HG03135 (cell line): Measurements from ENCODE around the gene ETS2.
"Not testable (repeated sequence)": the region's sequence is repeated elsewhere in the genome, so short reads cannot be mapped to it uniquely, and the experiment has no call there.

Source experiments
- ATAC-seq: cut with Tn5 transposase; IDR thresholded peaks from one replicate; pipeline ENCODE4 v1.9.1; 2021; ENCODE audit warnings: mild to moderate bottlenecking, moderate library complexity; ENCODE audit not compliant: unreplicated experiment

ETS2 gene

GRCh38 chr21:38816400-38816977 lies 10.8 kb downstream of the ETS2 start:
- no peak for ATAC-seq

GRCh38 chr21:38817371-38818324 lies 11.9 kb downstream of the ETS2 start:
- no peak for ATAC-seq

- no peak for ATAC-seq
These were observed 12.6 kb downstream of the ETS2 start for GRCh38 chr21:38818325-38818723.

- no peak for ATAC-seq
These were observed 13.5 kb downstream of the ETS2 start for GRCh38 chr21:38819051-38819718.

GRCh38 chr21:38819719-38820159 lies 14.0 kb downstream of the ETS2 start:
- ATAC-seq = no peak

GRCh38 chr21:38820471-38821239 lies 14.9 kb downstream of the ETS2 start:
- no peak for ATAC-seq

GRCh38 chr21:38821248-38821647 lies 15.5 kb downstream of the ETS2 start:
- ATAC-seq = no peak

- ATAC-seq = no peak
These were observed 16.4 kb downstream of the ETS2 start for GRCh38 chr21:38821959-38822682.

- ATAC-seq = no peak
These were observed 17.1 kb downstream of the ETS2 start for GRCh38 chr21:38822778-38823238.

- ATAC-seq = no peak
These were observed 18.0 kb downstream of the ETS2 start for GRCh38 chr21:38823737-38824123.

GRCh38 chr21:38824124-38824822 lies 18.5 kb downstream of the ETS2 start:
- no peak for ATAC-seq

GRCh38 chr21:38825269-38825668 lies 19.5 kb downstream of the ETS2 start:
- ATAC-seq = no peak

GRCh38 chr21:38825921-38826320 lies 20.2 kb downstream of the ETS2 start:
- no peak for ATAC-seq

GRCh38 chr21:38828111-38828510 lies 22.4 kb downstream of the ETS2 start:
- not testable (repeated sequence) for ATAC-seq

- peak; percentile 79 for ATAC-seq
These were observed 25.2 kb downstream of the ETS2 start for GRCh38 chr21:38830671-38831525.

GRCh38 chr21:38831526-38832467 lies 26.1 kb downstream of the ETS2 start:
- peak; percentile 88 for ATAC-seq

- no peak for ATAC-seq
These were observed 26.9 kb downstream of the ETS2 start for GRCh38 chr21:38832664-38833063.
